Neural cell (in vitro differentiated cells): ENCODE measurements around the gene USP51. TPM values are rescaled to one million over a fixed set of nuclear protein-coding genes. Genes with fewer than 3 reads are reported as not detected.
A peak's percentile ranks its signal among the peaks of the same experiment; 100 is the strongest.

Source experiments
- H2AFZ ChIP-seq: fragments of 200-600, 300-800 bp; sonication (generic), shearing (Covaris generic); 2 replicates; pipeline ENCODE4 v1.6.0; 2014; ENCODE audit warnings: low read depth, mild to moderate bottlenecking, antibody characterized with exemption, low read length, moderate library complexity
- H3F3A ChIP-seq: fragments of 200-600 bp; shearing (Covaris generic); 2 replicates; pipeline ENCODE4 v1.6.1; 2016; ENCODE audit warnings: mild to moderate bottlenecking, moderate library complexity, mixed read lengths, antibody characterized with exemption, low read length; ENCODE audit not compliant: insufficient read depth, poor library complexity, severe bottlenecking
- H3K27ac ChIP-seq: fragments of 200-600, 300-800 bp; sonication (generic), shearing (Covaris generic); 2 replicates; pipeline ENCODE4 v1.5.1; 2014; ENCODE audit warnings: mild to moderate bottlenecking, low read length, moderate library complexity
- H3K27me3 ChIP-seq: fragments of 300-800, 200-600 bp; sonication (generic), shearing (Covaris generic); 2 replicates; pipeline ENCODE4 v1.6.0; 2014; ENCODE audit warnings: mild to moderate bottlenecking, low read depth, low read length, moderate library complexity; ENCODE audit not compliant: insufficient read depth
- H3K36me3 ChIP-seq: fragments of 300-800, 200-600 bp; sonication (generic), shearing (Covaris generic); 2 replicates; pipeline ENCODE4 v1.5.1; 2014; ENCODE audit warnings: mild to moderate bottlenecking, antibody characterized with exemption, low read length, moderate library complexity; ENCODE audit not compliant: insufficient read depth
- H3K4me2 ChIP-seq: fragments of 300-800, 200-600 bp; sonication (generic), shearing (Covaris generic); 2 replicates; pipeline ENCODE4 v1.6.0; 2014; ENCODE audit warnings: mild to moderate bottlenecking, low read length
- H3K4me3 ChIP-seq: fragments of 300-800, 200-600 bp; sonication (generic), shearing (Covaris generic); 2 replicates; pipeline ENCODE4 v1.5.1; 2014; ENCODE audit warnings: mild to moderate bottlenecking, low read length, moderate library complexity
- H3K79me2 ChIP-seq: fragments of 200-600 bp; shearing (Covaris generic); replicated peaks from 2 replicates; pipeline ENCODE4 v1.6.0; 2014; ENCODE audit warnings: mild to moderate bottlenecking, low read length, moderate library complexity; ENCODE audit not compliant: insufficient read depth
- H3K9ac ChIP-seq: fragments of 300-800, 200-600 bp; sonication (generic), shearing (Covaris generic); 2 replicates; pipeline ENCODE4 v1.6.1; 2016; ENCODE audit warnings: mild to moderate bottlenecking, low read length, mixed read lengths
- H3K9me2 ChIP-seq: fragments of 200-600 bp; shearing (Covaris generic); 2 replicates; pipeline ENCODE4 v1.6.1; 2016; ENCODE audit warnings: mild to moderate bottlenecking, low read length, mixed read lengths; ENCODE audit not compliant: insufficient read depth
- H3K9me3 ChIP-seq: fragments of 200-600, 300-800 bp; sonication (generic), shearing (Covaris generic); 2 replicates; pipeline ENCODE4 v1.6.1; 2016; ENCODE audit warnings: mild to moderate bottlenecking, mixed run types, low read length, moderate library complexity, mixed read lengths
- H4K20me1 ChIP-seq: fragments of 200-600 bp; shearing (Covaris generic); 2 replicates; pipeline ENCODE4 v1.6.1; 2016; ENCODE audit warnings: mild to moderate bottlenecking, mixed run types; ENCODE audit not compliant: insufficient read depth
- CTCF ChIP-seq: fragments of 450-650 bp; IDR thresholded peaks from 2 replicates; pipeline ENCODE4 v1.5.1; 2014; ENCODE audit warnings: antibody characterized with exemption, mild to moderate bottlenecking, moderate library complexity; ENCODE audit not compliant: poor library complexity, severe bottlenecking
- EP300 ChIP-seq: fragments of 450-650 bp; conservative IDR thresholded peaks from 2 replicates; pipeline ENCODE4 v1.6.1; 2014; ENCODE audit warnings: antibody characterized with exemption, mild to moderate bottlenecking, moderate library complexity; ENCODE audit not compliant: poor library complexity, severe bottlenecking
- EZH2 ChIP-seq: fragments of 200-600, 300-800 bp; shearing (Covaris generic), sonication (generic); IDR thresholded peaks from 2 replicates; pipeline ENCODE4 v1.6.1; 2014; ENCODE audit warnings: antibody characterized with exemption, low read length, borderline replicate concordance, mild to moderate bottlenecking; ENCODE audit not compliant: insufficient read depth, poor library complexity, severe bottlenecking
- MXI1 ChIP-seq: fragments of 450-650 bp; conservative IDR thresholded peaks from 2 replicates; pipeline ENCODE4 v1.6.1; 2014; ENCODE audit warnings: antibody characterized with exemption, mild to moderate bottlenecking; ENCODE audit not compliant: poor library complexity, severe bottlenecking
- POLR2AphosphoS5 ChIP-seq: IDR thresholded peaks from 2 replicates; pipeline ENCODE4 v1.6.1; 2012
- RAD21 ChIP-seq: fragments of 450-650 bp; conservative IDR thresholded peaks from 2 replicates; pipeline ENCODE4 v1.6.1; 2014; ENCODE audit warnings: antibody characterized with exemption, mild to moderate bottlenecking, moderate library complexity
- REST ChIP-seq: IDR thresholded peaks from 2 replicates; pipeline ENCODE4 v1.6.1; 2012; ENCODE audit warnings: borderline replicate concordance
- SMC3 ChIP-seq: fragments of 450-650 bp; conservative IDR thresholded peaks from 2 replicates; pipeline ENCODE4 v1.6.1; 2014; ENCODE audit warnings: antibody characterized with exemption, mild to moderate bottlenecking, moderate library complexity; ENCODE audit not compliant: poor library complexity
- TAF1 ChIP-seq: IDR thresholded peaks from 2 replicates; pipeline ENCODE4 v1.6.1; 2012; ENCODE audit warnings: low read depth
- polyA plus RNA-seq: library from polyadenylated mRNA; depleted of rRNA; stranded (reverse); fragments of >200 nt; gene quantifications from 2 replicates; pipeline ENCODE4 v1.2.3, GENCODE V29; 2014

Gene USP51
- polyA plus RNA-seq, 1 donor from 2014 or later = 1.4 TPM

GRCh38 chrX:55451626-55451989 lies 38.0 kb downstream of the USP51 start:
- H2AFZ ChIP-seq = peak overlapping the region; percentile 51
- TF ChIP-seq REST (no peak), TAF1 (no peak), CTCF (no peak), RAD21 (no peak), SMC3 (no peak), EP300 (no peak), POLR2AphosphoS5 (no peak), EZH2 (no peak), MXI1 (no peak)
- no peaks in the 10 kb centered on the region for H3K36me3 ChIP-seq
- no peaks in the 10 kb centered on the region for H3K9me2 ChIP-seq
- no peaks in the 10 kb centered on the region for H3K79me2 ChIP-seq
- no peak overlapping the region for H3K4me2 ChIP-seq
- no peaks in the 10 kb centered on the region for H3K27me3 ChIP-seq
- H3K9ac ChIP-seq = peak overlapping the region; percentile 84
- H3K4me3 ChIP-seq = peak overlapping the region; percentile 81
- H4K20me1 ChIP-seq = no peaks in the 10 kb centered on the region
- peak overlapping the region; percentile 87 for H3K27ac ChIP-seq
- H3F3A ChIP-seq = no peaks in the 10 kb centered on the region
- H3K9me3 ChIP-seq = no peaks in the 10 kb centered on the region

GRCh38 chrX:55451141-55451540 lies 38.5 kb downstream of the USP51 start:
- Histone ChIP-seq H3F3A (no peaks in the 10 kb centered on the region), H3K27ac (peak overlapping the region; percentile 87), H3K4me3 (peak overlapping the region; percentile 81), H4K20me1 (no peaks in the 10 kb centered on the region), H3K4me2 (no peak overlapping the region), H3K79me2 (no peaks in the 10 kb centered on the region), H3K9me3 (no peaks in the 10 kb centered on the region), H3K9me2 (no peaks in the 10 kb centered on the region), H3K27me3 (no peaks in the 10 kb centered on the region), H3K9ac (peak overlapping the region; percentile 84), H2AFZ (peak overlapping the region; percentile 51), H3K36me3 (no peaks in the 10 kb centered on the region)
- TF ChIP-seq TAF1 (no peak), EP300 (no peak), MXI1 (no peak), EZH2 (no peak), CTCF (no peak), POLR2AphosphoS5 (no peak), SMC3 (no peak), RAD21 (no peak), REST (no peak)
